ENCODE measurements around the gene LZTR1. TPM values are rescaled to one million over a fixed set of nuclear protein-coding genes. Genes with fewer than 3 reads are reported as not detected.

Gene LZTR1
- total RNA-seq, 1 donor from 2014 or later, result 91.6 TPM

DNA sequence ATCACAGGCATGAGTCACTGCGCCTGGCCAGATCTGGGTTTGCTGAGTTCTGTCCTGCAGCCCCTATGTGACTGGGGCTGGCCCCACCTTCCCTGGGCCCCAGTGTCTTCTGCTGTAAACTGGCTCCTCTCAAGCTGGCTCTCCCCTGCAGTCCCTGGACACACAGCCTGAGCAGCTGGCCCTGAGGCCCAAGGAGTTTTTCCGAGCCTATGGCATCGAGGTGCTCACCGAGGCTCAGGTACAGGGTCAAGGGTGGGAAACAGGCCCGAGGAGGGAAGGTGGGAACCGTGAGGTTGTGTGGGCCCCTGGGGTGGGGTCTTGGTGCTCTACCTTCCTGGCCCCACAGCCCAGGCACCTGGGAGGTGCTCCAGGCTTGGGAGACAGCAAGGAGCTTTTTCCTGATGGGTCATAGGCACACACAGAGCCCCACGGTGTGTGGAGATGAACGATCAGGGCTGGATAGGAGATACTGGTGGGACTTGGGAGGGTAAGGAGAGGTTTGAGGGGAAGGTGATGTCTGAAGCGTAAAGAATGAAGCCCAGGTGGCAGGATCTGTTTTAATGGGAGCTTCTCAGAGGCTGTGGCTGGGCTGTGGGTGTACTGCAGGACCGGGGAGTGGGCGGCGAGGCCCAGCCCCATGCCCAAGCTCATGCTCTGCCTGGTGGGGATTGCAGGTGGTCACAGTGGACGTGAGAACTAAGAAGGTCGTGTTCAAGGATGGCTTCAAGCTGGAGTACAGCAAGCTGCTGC, 6.4 kb upstream of the LZTR1 start:
- TF ChIP-seq, protein P1, sequence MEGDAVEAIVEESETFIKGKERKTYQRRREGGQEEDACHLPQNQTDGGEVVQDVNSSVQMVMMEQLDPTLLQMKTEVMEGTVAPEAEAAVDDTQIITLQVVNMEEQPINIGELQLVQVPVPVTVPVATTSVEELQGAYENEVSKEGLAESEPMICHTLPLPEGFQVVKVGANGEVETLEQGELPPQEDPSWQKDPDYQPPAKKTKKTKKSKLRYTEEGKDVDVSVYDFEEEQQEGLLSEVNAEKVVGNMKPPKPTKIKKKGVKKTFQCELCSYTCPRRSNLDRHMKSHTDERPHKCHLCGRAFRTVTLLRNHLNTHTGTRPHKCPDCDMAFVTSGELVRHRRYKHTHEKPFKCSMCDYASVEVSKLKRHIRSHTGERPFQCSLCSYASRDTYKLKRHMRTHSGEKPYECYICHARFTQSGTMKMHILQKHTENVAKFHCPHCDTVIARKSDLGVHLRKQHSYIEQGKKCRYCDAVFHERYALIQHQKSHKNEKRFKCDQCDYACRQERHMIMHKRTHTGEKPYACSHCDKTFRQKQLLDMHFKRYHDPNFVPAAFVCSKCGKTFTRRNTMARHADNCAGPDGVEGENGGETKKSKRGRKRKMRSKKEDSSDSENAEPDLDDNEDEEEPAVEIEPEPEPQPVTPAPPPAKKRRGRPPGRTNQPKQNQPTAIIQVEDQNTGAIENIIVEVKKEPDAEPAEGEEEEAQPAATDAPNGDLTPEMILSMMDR (IDR thresholded peaks at IDR 0.05; ENCODE audit: unreplicated experiment), result no peak
- H3K4me1 Mint-ChIP-seq (ENCODE audit: low read depth), result peaks cover 10% of the 10 kb centered on the region
- no peak for DNase-seq (ENCODE audit: low spot score, unreplicated experiment)
- H3K36me3 Mint-ChIP-seq (ENCODE audit: insufficient read depth), result no peaks in the 10 kb centered on the region
- peaks cover 11% of the 10 kb centered on the region for H3K27me3 Mint-ChIP-seq
- peaks cover 3% of the 10 kb centered on the region for H3K9me3 Mint-ChIP-seq (ENCODE audit: low read depth)
- H3K27ac Mint-ChIP-seq, result peak overlapping the region; percentile 39
- H3K4me3 Mint-ChIP-seq (ENCODE audit: low read depth), result no peak overlapping the region

DNA sequence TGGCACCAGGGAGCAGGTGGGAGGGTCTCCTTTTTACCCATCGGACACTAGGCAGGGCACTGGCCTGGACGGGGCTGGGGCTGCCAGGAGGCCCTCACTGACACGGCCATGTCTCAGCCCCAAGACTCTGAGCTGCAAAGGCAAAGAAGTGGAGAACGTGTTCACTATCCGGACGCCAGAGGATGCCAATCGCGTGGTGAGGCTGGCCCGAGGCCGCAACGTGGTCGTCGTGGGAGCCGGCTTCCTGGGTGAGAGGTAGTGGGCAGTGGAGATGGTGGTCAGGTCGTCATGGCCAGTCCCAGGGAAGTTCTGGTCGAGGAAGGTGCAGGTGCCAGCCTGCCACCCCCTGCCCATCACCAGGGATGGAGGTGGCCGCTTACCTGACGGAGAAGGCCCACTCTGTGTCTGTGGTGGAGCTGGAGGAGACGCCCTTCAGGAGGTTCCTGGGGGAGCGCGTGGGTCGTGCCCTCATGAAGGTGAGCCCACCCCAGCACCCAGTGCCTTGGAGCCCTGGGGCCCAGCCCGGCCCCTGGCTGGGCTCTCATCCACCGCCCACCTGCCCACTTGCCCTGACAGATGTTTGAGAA, 5.7 kb upstream of the LZTR1 start:
- Mint-ChIP-seq H3K9me3 (ENCODE audit: low read depth) (peaks cover 3% of the 10 kb centered on the region), H3K27ac (no peak overlapping the region), H3K4me3 (ENCODE audit: low read depth) (no peak overlapping the region), H3K4me1 (ENCODE audit: low read depth) (peaks cover 13% of the 10 kb centered on the region), H3K36me3 (ENCODE audit: insufficient read depth) (no peaks in the 10 kb centered on the region), H3K27me3 (peaks cover 11% of the 10 kb centered on the region)
- DNase-seq (ENCODE audit: low spot score, unreplicated experiment), result no peak
- TF ChIP-seq, protein P1 (IDR thresholded peaks at IDR 0.05; ENCODE audit: unreplicated experiment), result no peak

DNA sequence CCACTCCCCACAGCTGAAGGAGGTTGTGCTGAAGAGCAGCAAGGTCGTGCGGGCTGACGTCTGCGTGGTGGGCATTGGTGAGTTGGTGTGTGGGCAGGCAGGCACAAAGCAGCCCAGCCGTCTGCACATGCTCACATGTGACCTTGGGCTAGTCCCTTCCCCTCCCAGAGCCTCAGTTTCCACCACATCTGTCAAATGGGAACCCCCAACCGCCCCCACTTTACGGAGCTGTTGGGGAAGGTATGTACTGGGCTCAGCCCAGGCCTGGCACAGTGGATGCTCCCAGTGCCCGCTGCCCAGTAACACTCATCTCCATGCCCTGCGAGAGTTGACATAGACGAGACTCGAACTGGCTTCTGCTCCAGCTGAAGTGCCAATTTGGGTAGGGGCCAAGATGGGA, 5.1 kb upstream of the LZTR1 start:
- H3K27ac Mint-ChIP-seq, result no peak overlapping the region
- TF ChIP-seq, protein P1 (IDR thresholded peaks at IDR 0.05; ENCODE audit: unreplicated experiment), result no peak
- H3K36me3 Mint-ChIP-seq (ENCODE audit: insufficient read depth), result no peaks in the 10 kb centered on the region
- DNase-seq (ENCODE audit: low spot score, unreplicated experiment), result no peak
- H3K27me3 Mint-ChIP-seq, result peaks cover 11% of the 10 kb centered on the region
- H3K9me3 Mint-ChIP-seq (ENCODE audit: low read depth), result peaks cover 3% of the 10 kb centered on the region
- H3K4me3 Mint-ChIP-seq (ENCODE audit: low read depth), result no peak overlapping the region
- H3K4me1 Mint-ChIP-seq (ENCODE audit: low read depth), result peaks cover 16% of the 10 kb centered on the region

DNA sequence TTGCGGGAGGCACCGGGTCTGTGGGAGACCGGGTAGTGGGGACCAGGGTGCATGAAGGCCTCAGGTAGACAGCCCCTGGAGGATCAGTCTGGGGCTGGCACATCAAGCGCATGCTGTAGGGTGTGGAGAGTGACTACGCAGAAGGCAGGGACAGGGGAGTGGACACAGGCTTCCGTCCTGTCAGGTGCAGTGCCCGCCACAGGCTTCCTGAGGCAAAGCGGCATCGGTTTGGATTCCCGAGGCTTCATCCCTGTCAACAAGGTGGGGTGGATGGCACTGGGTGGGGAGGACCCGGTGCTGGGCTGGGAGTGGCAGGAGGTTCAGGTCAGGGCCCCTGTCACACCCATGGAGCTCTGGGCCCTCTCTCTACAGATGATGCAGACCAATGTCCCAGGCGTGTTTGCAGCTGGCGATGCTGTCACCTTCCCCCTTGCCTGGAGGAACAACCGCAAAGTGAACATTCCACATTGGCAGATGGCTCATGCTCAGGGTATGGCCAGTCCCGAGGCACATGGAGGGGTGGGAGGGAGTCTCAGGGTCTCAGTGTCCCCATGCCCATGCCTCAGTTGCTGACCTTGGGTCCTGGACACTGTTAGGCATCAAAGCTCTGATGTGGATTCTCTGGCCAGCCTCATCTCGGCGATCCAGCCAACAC, 4.5 kb upstream of the LZTR1 start:
- no peak for DNase-seq (ENCODE audit: low spot score, unreplicated experiment)
- Mint-ChIP-seq H3K27ac (no peak overlapping the region), H3K27me3 (peaks cover 11% of the 10 kb centered on the region), H3K36me3 (ENCODE audit: insufficient read depth) (no peaks in the 10 kb centered on the region), H3K4me3 (ENCODE audit: low read depth) (no peak overlapping the region), H3K9me3 (ENCODE audit: low read depth) (peaks cover 3% of the 10 kb centered on the region), H3K4me1 (ENCODE audit: low read depth) (peaks cover 19% of the 10 kb centered on the region)
- TF ChIP-seq, protein P1 (IDR thresholded peaks at IDR 0.05; ENCODE audit: unreplicated experiment), result no peak

DNA sequence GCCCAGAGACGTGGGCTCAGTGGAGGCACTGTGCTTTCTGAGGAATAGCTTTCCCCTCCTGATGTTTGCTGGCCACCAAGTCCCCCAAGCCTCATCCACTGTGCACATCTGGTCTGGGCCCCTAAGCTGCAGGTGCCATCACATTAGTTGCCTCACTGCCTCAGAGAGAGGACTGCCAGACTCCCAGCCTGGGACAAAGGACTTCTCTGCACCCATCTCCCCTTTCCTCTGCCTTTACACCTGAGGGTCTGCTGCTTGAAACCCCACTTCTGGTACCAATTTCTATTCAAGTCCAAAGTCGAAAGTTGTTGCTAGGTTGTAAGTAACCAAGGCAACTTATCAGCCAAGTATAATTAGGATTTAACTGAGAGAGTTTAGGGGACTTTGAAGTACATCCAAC, 3.7 kb upstream of the LZTR1 start:
- Mint-ChIP-seq H3K27me3 (peaks cover 11% of the 10 kb centered on the region), H3K4me3 (ENCODE audit: low read depth) (no peak overlapping the region), H3K27ac (no peak overlapping the region), H3K4me1 (ENCODE audit: low read depth) (peaks cover 21% of the 10 kb centered on the region), H3K36me3 (ENCODE audit: insufficient read depth) (no peaks in the 10 kb centered on the region), H3K9me3 (ENCODE audit: low read depth) (peaks cover 3% of the 10 kb centered on the region)
- TF ChIP-seq, protein P1 (IDR thresholded peaks at IDR 0.05; ENCODE audit: unreplicated experiment), result no peak
- DNase-seq (ENCODE audit: low spot score, unreplicated experiment), result no peak
